Body of pancreas (tissue), 4 donors: ENCODE data around the gene MTMR12. TPM values are rescaled to one million over a fixed set of nuclear protein-coding genes. Genes with fewer than 3 reads are reported as not detected.
A peak's percentile ranks its signal among the peaks of the same experiment; 100 is the strongest.

Experiments used
- ATAC-seq: fragments of 150-250 bp; one replicate; pipeline ENCODE4 v1.9.1; 2016
- DNase-seq, 4 donors: peaks; one replicate each; pipeline ENCODE4 v3.0.0-alpha.2; 2019
- H3K27ac ChIP-seq, 4 donors: fragments of 200-600 bp; sonication (generic); 1 replicate in 3 of 4; 2 replicates in 1 of 4; pipeline versions ENCODE4 v1.5.1 to v1.6.1; 2016 to 2019; ENCODE audit warnings: mild to moderate bottlenecking in 1 of 4, mixed read lengths in 1 of 4, moderate library complexity in 1 of 4
- H3K27me3 ChIP-seq, 2 donors: fragments of 200-600 bp; sonication (generic); one replicate each; pipeline ENCODE4 v1.6.0; 2016; ENCODE audit warnings: mild to moderate bottlenecking in 1 of 2
- H3K36me3 ChIP-seq, 2 donors: fragments of 200-600 bp; sonication (generic); replicated peaks in 1 of 2; 2 replicates each; pipeline ENCODE4 v1.5.1; 2016; ENCODE audit warnings: low read depth in 2 of 2; ENCODE audit not compliant: insufficient read depth in 1 of 2
- H3K4me1 ChIP-seq: fragments of 200-600 bp; sonication (generic); one replicate; pipeline ENCODE4 v1.6.0; 2016
- H3K4me3 ChIP-seq, 2 donors: fragments of 200-600 bp; sonication (generic); 1 replicate in 1 of 2; 2 replicates in 1 of 2; pipeline ENCODE4 v1.5.1; 2016 to 2019
- H3K9me3 ChIP-seq, 3 donors: fragments of 200-600 bp; sonication (generic); 1 replicate in 2 of 3; 2 replicates in 1 of 3; pipeline ENCODE4 v1.5.1; 2016
- POLR2A ChIP-seq, 3 donors: fragments of 450-650 bp; IDR thresholded peaks; one replicate each; pipeline ENCODE4 v1.6.1; 2016; ENCODE audit warnings: antibody characterized with exemption in 3 of 3, mild to moderate bottlenecking in 2 of 3
- WGBS, 2 donors: methylation state at CpG; one replicate each; pipeline ENCODE4 v1.1.5; 2017; 5-methylcytosine and 5-hydroxymethylcytosine counted together
- intact Hi-C: fragments of 100-400 bp; cut with DNase I; formaldehyde crosslinking; loops from one replicate; pipeline ENCODE4 v1.15.1; 2023
- total RNA-seq, 2 donors: library from RNA; depleted of rRNA; stranded (reverse); fragments of >200 nt; gene quantifications; one replicate each; pipeline ENCODE4 v1.1.0, GENCODE V29; 2016
- TF ChIP-seq, protein P1 (sequence below), 7 experiments: fragments of 450-650 bp in 4 of 7; fragments of 200-600 bp in 3 of 7; sonication (generic) in 3 of 7; IDR thresholded peaks; one replicate each; pipeline ENCODE4 v1.5.1; 2016 to 2019; ENCODE audit warnings: antibody characterized with exemption in 7 of 7

MTMR12 gene
- total RNA-seq, 2 donors from 2014 or later: 31.1 to 65.6 TPM

DNA sequence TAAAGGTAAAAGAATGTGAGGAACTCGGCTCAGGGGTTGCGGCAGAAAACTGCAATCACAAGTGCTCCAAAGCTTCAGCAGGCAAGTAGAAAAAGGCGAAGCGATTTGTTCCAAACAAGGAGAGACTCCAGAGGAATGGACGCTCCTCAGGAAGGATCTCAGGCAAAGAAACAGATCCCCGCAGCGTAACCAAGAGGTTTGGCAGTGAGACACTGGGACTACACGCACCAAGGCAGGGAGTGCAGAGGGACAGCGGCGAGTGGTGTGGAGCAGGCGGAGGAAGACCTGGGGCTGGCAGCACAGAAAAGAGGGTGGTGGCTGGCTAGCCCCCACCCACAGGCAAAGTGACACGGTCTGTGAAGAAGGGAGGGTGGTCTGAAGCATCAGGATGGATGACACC, 83.9 kb downstream of the MTMR12 start:
- Histone ChIP-seq H3K4me3 (no peak overlapping the region), H3K9me3 (no peaks in the 10 kb centered on the region), H3K27ac (no peak overlapping the region), H3K4me1 (peaks cover 36% of the 10 kb centered on the region), H3K27me3 (no peaks in the 10 kb centered on the region), H3K36me3 (peaks cover 0 to 10% of the 10 kb centered on the region in 2 donors)
- 92 to 93% methylated on average over 12 of the region's 12 CpGs for WGBS, 2 donors
- intact Hi-C loops: no loop called here
- no peak for DNase-seq
- no peak for TF ChIP-seq POLR2A (IDR thresholded peaks at IDR 0.05)
- TF ChIP-seq, protein P1, sequence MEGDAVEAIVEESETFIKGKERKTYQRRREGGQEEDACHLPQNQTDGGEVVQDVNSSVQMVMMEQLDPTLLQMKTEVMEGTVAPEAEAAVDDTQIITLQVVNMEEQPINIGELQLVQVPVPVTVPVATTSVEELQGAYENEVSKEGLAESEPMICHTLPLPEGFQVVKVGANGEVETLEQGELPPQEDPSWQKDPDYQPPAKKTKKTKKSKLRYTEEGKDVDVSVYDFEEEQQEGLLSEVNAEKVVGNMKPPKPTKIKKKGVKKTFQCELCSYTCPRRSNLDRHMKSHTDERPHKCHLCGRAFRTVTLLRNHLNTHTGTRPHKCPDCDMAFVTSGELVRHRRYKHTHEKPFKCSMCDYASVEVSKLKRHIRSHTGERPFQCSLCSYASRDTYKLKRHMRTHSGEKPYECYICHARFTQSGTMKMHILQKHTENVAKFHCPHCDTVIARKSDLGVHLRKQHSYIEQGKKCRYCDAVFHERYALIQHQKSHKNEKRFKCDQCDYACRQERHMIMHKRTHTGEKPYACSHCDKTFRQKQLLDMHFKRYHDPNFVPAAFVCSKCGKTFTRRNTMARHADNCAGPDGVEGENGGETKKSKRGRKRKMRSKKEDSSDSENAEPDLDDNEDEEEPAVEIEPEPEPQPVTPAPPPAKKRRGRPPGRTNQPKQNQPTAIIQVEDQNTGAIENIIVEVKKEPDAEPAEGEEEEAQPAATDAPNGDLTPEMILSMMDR (IDR thresholded peaks at IDR 0.05): no peak
- ATAC-seq: no peak

DNA sequence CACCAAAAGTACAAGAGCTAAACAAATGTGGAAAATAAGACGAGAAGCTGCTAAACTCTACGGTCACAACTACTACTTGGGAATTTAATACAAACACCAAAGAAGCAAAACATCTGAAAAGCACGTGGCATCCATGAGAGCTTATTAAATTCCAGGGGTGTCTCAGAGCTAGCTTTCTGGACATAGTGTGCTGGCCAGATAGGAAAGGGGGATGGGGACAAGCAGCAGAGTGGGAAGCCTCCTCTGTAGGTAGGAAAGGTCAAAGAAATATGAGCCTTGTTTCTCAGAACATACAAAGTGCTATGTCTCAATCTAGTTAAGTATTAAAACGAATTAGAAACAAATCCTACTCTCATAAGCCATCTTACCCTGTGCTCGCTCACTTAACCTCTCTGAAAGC, 87.3 kb downstream of the MTMR12 start:
- intact Hi-C loops: no loop called here
- peaks cover 14% of the 10 kb centered on the region for H3K4me1 ChIP-seq
- TF ChIP-seq, protein P1 (IDR thresholded peaks at IDR 0.05): no peak
- TF ChIP-seq POLR2A (IDR thresholded peaks at IDR 0.05): no peak
- 50 to 54% methylated on average over 5 of the region's 5 CpGs for WGBS, 2 donors
- H3K4me3 ChIP-seq: no peak overlapping the region
- peak overlapping the region in 2 of 4 donors; percentile 48 to 59 for H3K27ac ChIP-seq
- no peaks in the 10 kb centered on the region for H3K27me3 ChIP-seq
- ATAC-seq: peak; percentile 60
- peaks cover 0 to 10% of the 10 kb centered on the region in 2 donors for H3K36me3 ChIP-seq
- peak in 1 of 4 donors; percentile 46 for DNase-seq
- no peaks in the 10 kb centered on the region for H3K9me3 ChIP-seq

DNA sequence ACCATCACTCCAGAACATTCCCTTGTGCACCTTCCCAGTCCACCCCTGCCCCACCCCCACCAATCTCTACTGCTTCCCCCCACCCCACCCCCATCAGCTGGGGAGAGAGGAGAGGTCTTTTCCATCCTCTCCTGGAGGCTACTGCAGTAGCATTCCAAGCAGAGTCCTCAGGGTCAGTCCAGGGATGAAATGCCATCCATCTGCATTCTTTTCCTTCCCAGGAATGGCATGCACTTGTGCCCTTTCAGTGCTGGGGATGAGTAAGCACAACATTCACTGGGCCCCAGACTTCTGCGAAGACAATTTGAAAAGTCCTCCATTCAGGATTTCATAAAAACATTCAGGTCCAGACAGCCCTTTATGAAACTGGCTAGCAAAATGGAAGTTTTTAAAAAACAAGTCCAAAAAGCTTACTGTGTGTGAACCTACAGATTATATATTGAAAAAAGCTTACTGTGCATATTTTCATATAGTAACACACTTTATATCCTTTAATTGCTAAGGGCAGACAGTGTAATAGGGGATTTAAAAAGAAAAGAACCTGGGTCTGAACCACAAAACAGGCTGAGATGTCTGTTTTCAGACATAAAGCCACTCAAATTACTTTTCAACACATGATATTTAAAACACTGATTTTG, 88.6 kb downstream of the MTMR12 start:
- Histone ChIP-seq H3K36me3 (peaks cover 0 to 1% of the 10 kb centered on the region in 2 donors), H3K27ac (peak overlapping the region in 2 of 4 donors; percentile 14 to 59), H3K27me3 (no peaks in the 10 kb centered on the region), H3K9me3 (no peaks in the 10 kb centered on the region), H3K4me3 (no peak overlapping the region), H3K4me1 (peaks cover 14% of the 10 kb centered on the region)
- intact Hi-C loops: no loop called here
- TF ChIP-seq, protein P1 (IDR thresholded peaks at IDR 0.05): no peak
- TF ChIP-seq POLR2A (IDR thresholded peaks at IDR 0.05): no peak
- DNase-seq (peak in 2 of 4 donors; percentile 23 to 25), ATAC-seq (peak; percentile 68)
- WGBS, 2 donors: 65 to 79% methylated on average over 1 of the region's 1 CpG

DNA sequence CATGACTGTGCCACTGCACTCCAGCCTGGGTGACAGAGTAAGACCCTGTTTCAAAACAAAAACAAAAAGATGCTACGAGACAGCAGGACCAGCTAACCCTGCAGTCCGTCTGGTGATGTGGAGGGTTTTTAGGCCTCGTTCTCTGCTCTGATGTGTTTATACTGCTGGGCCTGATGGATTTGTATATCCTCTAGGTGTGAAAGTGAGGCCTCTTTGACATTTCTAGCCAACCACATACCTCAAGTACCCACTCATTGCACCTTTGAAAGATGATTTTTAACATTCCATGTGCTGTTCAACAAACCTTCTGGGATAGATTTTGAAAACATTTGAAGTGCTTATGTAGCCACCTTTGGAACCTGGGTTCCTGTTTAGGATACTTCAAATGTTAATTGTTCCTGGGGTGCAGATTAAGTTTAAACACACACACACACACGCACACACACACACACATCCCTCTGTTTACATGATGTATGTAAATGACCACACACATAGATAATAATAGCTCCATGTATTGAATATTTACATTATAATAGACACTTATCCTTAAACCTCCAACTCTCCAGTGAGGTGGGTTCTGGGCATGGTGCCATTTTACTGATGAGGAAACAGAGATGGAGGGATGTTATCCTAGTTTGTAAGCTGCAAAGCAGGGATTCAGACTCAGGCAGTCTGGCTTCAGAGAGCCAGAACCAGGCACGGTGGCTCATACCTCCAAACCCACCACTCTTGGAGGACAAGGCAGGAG, 89.8 kb downstream of the MTMR12 start:
- no peaks in the 10 kb centered on the region for H3K36me3 ChIP-seq
- no peak overlapping the region for H3K4me3 ChIP-seq
- no peaks in the 10 kb centered on the region for H3K9me3 ChIP-seq
- WGBS, 2 donors: 80 to 89% methylated on average over 5 of the region's 5 CpGs
- intact Hi-C loops: no loop called here
- H3K4me1 ChIP-seq: peaks cover 17% of the 10 kb centered on the region
- no peaks in the 10 kb centered on the region for H3K27me3 ChIP-seq
- no peak overlapping the region for H3K27ac ChIP-seq
- ATAC-seq (no peak), DNase-seq (no peak)
- TF ChIP-seq, protein P1 (IDR thresholded peaks at IDR 0.05): no peak
- no peak for TF ChIP-seq POLR2A (IDR thresholded peaks at IDR 0.05)
